GM12878 (cell line): Measurements from ENCODE around the gene TACC2. TPM values are rescaled to one million over a fixed set of nuclear protein-coding genes. Genes with fewer than 3 reads are reported as not detected.

Source experiments
- CUX1 ChIP-seq: IDR thresholded peaks from 2 replicates; pipeline ENCODE4 v1.6.1; 2012; ENCODE audit warnings: improper control_type of control experiment, low read depth, low read length; ENCODE audit not compliant: insufficient replicate concordance
- HSF1 ChIP-seq: fragments of 150-350 bp; IDR thresholded peaks from 2 replicates; pipeline ENCODE4 v1.6.1; 2014; ENCODE audit warnings: mild to moderate bottlenecking, low read depth, low read length
- MLLT1 ChIP-seq: fragments of 450-650 bp; IDR thresholded peaks from 2 replicates; pipeline ENCODE4 v1.6.1; 2016; ENCODE audit warnings: mild to moderate bottlenecking
- NRF1 ChIP-seq: conservative IDR thresholded peaks from 2 replicates; pipeline ENCODE4 v1.6.1; 2011; ENCODE audit warnings: mild to moderate bottlenecking, low read depth, low read length, improper control_type of control experiment
- RAD51 ChIP-seq: fragments of 450-650 bp; IDR thresholded peaks from 2 replicates; pipeline ENCODE4 v1.6.1; 2016; ENCODE audit warnings: moderate library complexity, mild to moderate bottlenecking, inconsistent platforms
- RBBP5 ChIP-seq: fragments of 200-600 bp; sonication (generic); conservative IDR thresholded peaks from 2 replicates; pipeline ENCODE4 v1.6.1; 2016
- TCF12 ChIP-seq: IDR thresholded peaks from 2 replicates; pipeline ENCODE4 v1.6.1; 2011; ENCODE audit warnings: low read depth, mild to moderate bottlenecking, low read length
- YBX1 ChIP-seq: fragments of 450-650 bp; IDR thresholded peaks from 2 replicates; pipeline ENCODE4 v1.6.1; 2016; ENCODE audit warnings: antibody characterized with exemption
- polyA plus RNA-seq, 11 experiments: library from polyadenylated mRNA; depleted of rRNA in 4 of 11; unstranded in 6 of 11; stranded (reverse) in 5 of 11; fragments of >200 nt; fragmentation: Nextera tagmentation in 4 of 11; fragmentation: Illumina TruSeq in 1 of 11; extraction: Ambion mirVana in 4 of 11; extraction: Trizol in 1 of 11; gene quantifications; 1 replicate in 1 of 11; 2 replicates in 10 of 11; pipeline versions ENCODE4 v1.2.1 to v1.2.3, GENCODE V29; 2011 to 2016; ENCODE audit warnings: inconsistent platforms in 2 of 11, missing spikeins in 2 of 11, low read depth in 1 of 11
- total RNA-seq, 4 experiments: library from RNA; depleted of rRNA in 3 of 4; stranded (reverse); fragments of >200 nt in 3 of 4; fragmentation: Illumina TruSeq in 1 of 4; extraction: Trizol in 1 of 4; gene quantifications; 2 replicates each; pipeline versions ENCODE4 v1.2.1 to v1.2.3, GENCODE V29; 2013 to 2021

Gene TACC2
- total and polyA plus RNA-seq, 10 of the 15 experiments (the other 5 are each of a cell fraction or from before 2014, with no cell fraction given) = 0.07 to 0.64 (median 0.13) TPM; not detected in 5

- TF ChIP-seq HSF1 (no peak), TCF12 (no peak), NRF1 (no peak), MLLT1 (no peak), RAD51 (no peak), RBBP5 (no peak), YBX1 (no peak), CUX1 (no peak)
- TF ChIP-seq, all 136 proteins: peak for 0
These were observed 135.4 kb downstream of the TACC2 start (continued) for GRCh38 chr10:122124342-122124741.
